Measurements from ENCODE around the gene DAND5.
A peak's percentile ranks its signal among the peaks of the same experiment; 100 is the strongest.

Gene DAND5

GRCh38 chr19:12924621-12925310, 44.6 kb upstream of the DAND5 start:
- Histone ChIP-seq H3K36me3 (ENCODE audit: control insufficient read depth, low read length) (peaks cover 62% of the 10 kb centered on the region), H3K9me2 (replicated peaks; ENCODE audit: control insufficient read depth, low read length) (no peaks in the 10 kb centered on the region), H3K4me2 (ENCODE audit: low read length) (no peak overlapping the region), H3K27me3 (ENCODE audit: control insufficient read depth, low read length) (no peaks in the 10 kb centered on the region), H3K4me3 (ENCODE audit: low read length) (no peak overlapping the region), H3K4me1 (ENCODE audit: control insufficient read depth, low read length) (no peaks in the 10 kb centered on the region), H3F3A (ENCODE audit: control insufficient read depth, insufficient read depth) (peaks cover 14% of the 10 kb centered on the region), H3K27ac (ENCODE audit: low read depth, low read length) (no peak overlapping the region), H3K79me2 (ENCODE audit: control insufficient read depth, low read length) (peaks cover 5% of the 10 kb centered on the region), H3K9me3 (ENCODE audit: control insufficient read depth, insufficient read depth, low read length) (no peaks in the 10 kb centered on the region), H4K20me1 (ENCODE audit: control insufficient read depth, insufficient read depth, low read depth, low read length) (no peaks in the 10 kb centered on the region)
- TF ChIP-seq EZH2phosphoT487 (IDR thresholded peaks at IDR 0.05; ENCODE audit: borderline replicate concordance, low read length) (no peak), CTCF (IDR thresholded peaks at IDR 0.05; ENCODE audit: low read depth, low read length, poor library complexity, severe bottlenecking) (no peak)

- Histone ChIP-seq H3K79me2 (ENCODE audit: control insufficient read depth, low read length) (peaks cover 49% of the 10 kb centered on the region), H3K27me3 (ENCODE audit: control insufficient read depth, low read length) (no peaks in the 10 kb centered on the region), H3F3A (ENCODE audit: control insufficient read depth, insufficient read depth) (no peaks in the 10 kb centered on the region), H3K36me3 (ENCODE audit: control insufficient read depth, low read length) (peaks cover 65% of the 10 kb centered on the region), H4K20me1 (ENCODE audit: control insufficient read depth, insufficient read depth, low read depth, low read length) (no peaks in the 10 kb centered on the region), H3K4me1 (ENCODE audit: control insufficient read depth, low read length) (peaks cover 21% of the 10 kb centered on the region), H3K4me3 (ENCODE audit: low read length) (no peak overlapping the region), H3K9me2 (replicated peaks; ENCODE audit: control insufficient read depth, low read length) (no peaks in the 10 kb centered on the region), H3K9me3 (ENCODE audit: control insufficient read depth, insufficient read depth, low read length) (no peaks in the 10 kb centered on the region), H3K27ac (ENCODE audit: low read depth, low read length) (no peak overlapping the region), H3K4me2 (ENCODE audit: low read length) (no peak overlapping the region)
- TF ChIP-seq EZH2phosphoT487 (IDR thresholded peaks at IDR 0.05; ENCODE audit: borderline replicate concordance, low read length), result no peak
- peak; percentile 22 for TF ChIP-seq CTCF (IDR thresholded peaks at IDR 0.05; ENCODE audit: low read depth, low read length, poor library complexity, severe bottlenecking)
These were observed 39.3 kb upstream of the DAND5 start for GRCh38 chr19:12930002-12930645.

DNA sequence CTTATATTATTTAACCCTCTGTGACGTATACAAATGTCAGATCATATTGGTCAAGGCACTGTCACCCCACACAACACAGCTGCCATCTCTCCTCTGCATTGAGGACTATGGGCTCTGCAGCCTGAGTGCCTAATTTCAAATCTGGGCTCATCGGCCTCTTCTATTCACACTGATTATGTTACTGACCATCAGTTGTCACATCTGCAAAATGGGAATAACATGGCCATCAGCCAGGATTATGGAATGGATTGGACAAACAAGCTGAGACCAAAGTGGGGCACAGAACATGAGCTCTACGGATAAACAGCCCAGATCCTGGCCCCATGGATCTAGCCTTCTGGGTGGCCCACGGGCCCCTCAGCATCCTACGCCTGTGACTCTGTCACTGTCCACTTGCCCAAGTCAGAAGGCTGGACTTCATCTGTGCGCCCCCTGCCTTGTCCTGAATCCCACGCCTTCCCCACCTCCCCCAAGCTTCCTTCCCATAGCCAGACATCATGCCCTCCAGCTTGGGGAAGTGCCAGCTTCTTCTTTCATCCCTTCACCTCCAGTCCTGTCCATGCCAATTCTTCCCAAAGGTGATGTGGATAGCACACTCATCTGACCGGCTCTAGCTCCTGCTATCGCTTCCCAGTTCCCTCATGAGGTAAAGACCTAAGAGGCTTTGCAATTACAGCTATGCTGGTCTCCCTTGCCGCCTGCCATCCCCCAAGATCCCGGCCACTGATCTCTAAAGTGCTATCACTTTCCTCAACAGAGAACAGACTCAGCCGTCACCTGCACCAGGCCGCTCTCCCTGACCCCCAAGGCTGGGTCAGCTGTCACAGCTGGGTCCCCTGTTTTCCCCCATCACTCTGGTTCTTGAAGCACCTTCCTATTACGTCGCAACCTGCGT, 36.7 kb upstream of the DAND5 start:
- TF ChIP-seq EZH2phosphoT487 (IDR thresholded peaks at IDR 0.05; ENCODE audit: borderline replicate concordance, low read length), result no peak
- TF ChIP-seq CTCF (IDR thresholded peaks at IDR 0.05; ENCODE audit: low read depth, low read length, poor library complexity, severe bottlenecking), result no peak
- Histone ChIP-seq H3F3A (ENCODE audit: control insufficient read depth, insufficient read depth) (peaks cover 11% of the 10 kb centered on the region), H4K20me1 (ENCODE audit: control insufficient read depth, insufficient read depth, low read depth, low read length) (no peaks in the 10 kb centered on the region), H3K4me2 (ENCODE audit: low read length) (peak overlapping the region; percentile 87), H3K9me3 (ENCODE audit: control insufficient read depth, insufficient read depth, low read length) (no peaks in the 10 kb centered on the region), H3K27me3 (ENCODE audit: control insufficient read depth, low read length) (no peaks in the 10 kb centered on the region), H3K36me3 (ENCODE audit: control insufficient read depth, low read length) (peaks cover 49% of the 10 kb centered on the region), H3K27ac (ENCODE audit: low read depth, low read length) (peak overlapping the region; percentile 43), H3K4me1 (ENCODE audit: control insufficient read depth, low read length) (peaks cover 37% of the 10 kb centered on the region), H3K79me2 (ENCODE audit: control insufficient read depth, low read length) (peaks cover 49% of the 10 kb centered on the region), H3K9me2 (replicated peaks; ENCODE audit: control insufficient read depth, low read length) (no peaks in the 10 kb centered on the region), H3K4me3 (ENCODE audit: low read length) (peak overlapping the region; percentile 96)
